SKM-1 treated with dmso at 0.1 percent for 144 hours (cell line): ENCODE results near the gene JPH2.
"Not testable (repeated sequence)": the region's sequence is repeated elsewhere in the genome, so short reads cannot be mapped to it uniquely, and the experiment has no call there.

ENCODE experiments used
- DNase-seq: peaks from one replicate; lab custom pipeline; 2025; ENCODE audit not compliant: unreplicated experiment; lab: John Stamatoyannopoulos, UW

JPH2 gene

GRCh38 chr20:44211177-44212039 is 24.4 kb upstream of the JPH2 start:
- peak; percentile 9 for DNase-seq

GRCh38 chr20:44210406-44211176 is 23.6 kb upstream of the JPH2 start, which contains the start of gene OSER1:
OSER1 (minus strand) TSS chr20:44210771; CDS start chr20:44206957, 3,814 bp downstream.
- peak; percentile 95 for DNase-seq

GRCh38 chr20:44209686-44210405 is 22.9 kb upstream of the JPH2 start:
- peak; percentile 22 for DNase-seq

- DNase-seq: no peak
Observed at GRCh38 chr20:44208770-44209169, 21.8 kb upstream of the JPH2 start.

- DNase-seq: no peak
Observed at GRCh38 chr20:44208165-44208564, 21.2 kb upstream of the JPH2 start.

- DNase-seq: no peak
Observed at GRCh38 chr20:44207126-44207723, 20.2 kb upstream of the JPH2 start.

- DNase-seq: no peak
Observed at GRCh38 chr20:44206132-44206531, 19.1 kb upstream of the JPH2 start.

GRCh38 chr20:44204832-44205215 is 17.8 kb upstream of the JPH2 start:
- DNase-seq: no peak

- no peak for DNase-seq
Observed at GRCh38 chr20:44204156-44204831, 17.3 kb upstream of the JPH2 start.

- DNase-seq: no peak
Observed at GRCh38 chr20:44203161-44203560, 16.2 kb upstream of the JPH2 start.

GRCh38 chr20:44200983-44201382 is 14.0 kb upstream of the JPH2 start:
- DNase-seq: no peak

GRCh38 chr20:44200371-44200770 is 13.4 kb upstream of the JPH2 start:
- DNase-seq: no peak

- DNase-seq: no peak
Observed at GRCh38 chr20:44199877-44200276, 12.9 kb upstream of the JPH2 start.

- DNase-seq: no peak
Observed at GRCh38 chr20:44198872-44199271, 11.9 kb upstream of the JPH2 start.

- DNase-seq: no peak
Observed at GRCh38 chr20:44196271-44196670, 9.3 kb upstream of the JPH2 start.

- DNase-seq: no peak
Observed at GRCh38 chr20:44195605-44196004, 8.6 kb upstream of the JPH2 start.

GRCh38 chr20:44193801-44194200 is 6.8 kb upstream of the JPH2 start:
- no peak for DNase-seq

- DNase-seq: not testable (repeated sequence)
Observed at GRCh38 chr20:44191640-44192039, 4.7 kb upstream of the JPH2 start.

GRCh38 chr20:44190197-44190852 is 3.3 kb upstream of the JPH2 start:
- DNase-seq: peak; percentile 48

GRCh38 chr20:44188752-44189151 is 1.8 kb upstream of the JPH2 start:
- DNase-seq: peak; percentile 91
